Prostate gland (tissue), 2 donors: ENCODE data around the gene TREML4. TPM values are rescaled to one million over a fixed set of nuclear protein-coding genes. Genes with fewer than 3 reads are reported as not detected.

Experiments used
- DNase-seq: peaks from one replicate; pipeline ENCODE4 v3.0.0-alpha.2; 2019; ENCODE audit warnings: low spot score
- H3K27ac ChIP-seq, 2 donors: fragments of 200-600 bp; sonication (generic); 2 replicates each; pipeline ENCODE4 v1.5.1; 2017 to 2019
- H3K27me3 ChIP-seq: fragments of 200-600 bp; sonication (generic); replicated peaks from 2 replicates; pipeline ENCODE4 v1.5.1; 2019; ENCODE audit not compliant: insufficient read depth
- H3K36me3 ChIP-seq, 2 donors: fragments of 200-600 bp; sonication (generic); 1 replicate in 1 of 2; 2 replicates in 1 of 2; pipeline versions ENCODE4 v1.5.1 to v1.8.1; 2017 to 2019
- H3K4me1 ChIP-seq: fragments of 200-600 bp; sonication (generic); replicated peaks from 2 replicates; pipeline ENCODE4 v1.5.1; 2019
- H3K4me3 ChIP-seq, 2 donors: fragments of 200-600 bp; sonication (generic); 2 replicates each; pipeline ENCODE4 v1.5.1; 2017 to 2019
- H3K9me3 ChIP-seq: fragments of 200-600 bp; sonication (generic); 2 replicates; pipeline ENCODE4 v1.5.1; 2017
- POLR2A ChIP-seq: fragments of 450-650 bp; IDR thresholded peaks from one replicate; pipeline ENCODE4 v1.6.1; 2016; ENCODE audit warnings: antibody characterized with exemption, mild to moderate bottlenecking
- POLR2AphosphoS5 ChIP-seq: sonication (generic); formaldehyde crosslinking; IDR thresholded peaks from one replicate; pipeline ENCODE4 v1.6.1; 2017; ENCODE audit warnings: antibody characterized with exemption
- WGBS: methylation state at CpG from one replicate; pipeline ENCODE4 v1.1.5; 2018; 5-methylcytosine and 5-hydroxymethylcytosine counted together
- intact Hi-C: fragments of 100-400 bp; cut with DNase I; formaldehyde crosslinking; loops from one replicate; pipeline ENCODE4 v1.14.2; 2022
- total RNA-seq, 2 donors: library from RNA; depleted of rRNA; stranded (reverse); fragments of >200 nt; gene quantifications; one replicate each; pipeline ENCODE4 v1.1.0, GENCODE V29; 2016
- TF ChIP-seq, protein P1 (sequence below), 4 experiments: fragments of 200-600 bp in 2 of 4; fragments of 450-650 bp in 2 of 4; sonication (generic) in 2 of 4; IDR thresholded peaks; 1 replicate in 3 of 4; 2 replicates in 1 of 4; pipeline ENCODE4 v1.5.1; 2016 to 2019; ENCODE audit warnings: antibody characterized with exemption in 4 of 4, mild to moderate bottlenecking in 2 of 4, moderate library complexity in 2 of 4

Gene TREML4
- total RNA-seq, 2 donors from 2014 or later: not detected

- intact Hi-C loops: no loop called here
- Histone ChIP-seq H3K36me3 (no peaks in the 10 kb centered on the region), H3K27me3 (no peaks in the 10 kb centered on the region), H3K4me3 (no peak overlapping the region), H3K4me1 (no peaks in the 10 kb centered on the region), H3K9me3 (no peaks in the 10 kb centered on the region), H3K27ac (no peak overlapping the region)
- 33% methylated on average over 10 of the region's 10 CpGs for WGBS
- DNase-seq: peak; percentile 24
- TF ChIP-seq POLR2A: no peak
- TF ChIP-seq, protein P1, sequence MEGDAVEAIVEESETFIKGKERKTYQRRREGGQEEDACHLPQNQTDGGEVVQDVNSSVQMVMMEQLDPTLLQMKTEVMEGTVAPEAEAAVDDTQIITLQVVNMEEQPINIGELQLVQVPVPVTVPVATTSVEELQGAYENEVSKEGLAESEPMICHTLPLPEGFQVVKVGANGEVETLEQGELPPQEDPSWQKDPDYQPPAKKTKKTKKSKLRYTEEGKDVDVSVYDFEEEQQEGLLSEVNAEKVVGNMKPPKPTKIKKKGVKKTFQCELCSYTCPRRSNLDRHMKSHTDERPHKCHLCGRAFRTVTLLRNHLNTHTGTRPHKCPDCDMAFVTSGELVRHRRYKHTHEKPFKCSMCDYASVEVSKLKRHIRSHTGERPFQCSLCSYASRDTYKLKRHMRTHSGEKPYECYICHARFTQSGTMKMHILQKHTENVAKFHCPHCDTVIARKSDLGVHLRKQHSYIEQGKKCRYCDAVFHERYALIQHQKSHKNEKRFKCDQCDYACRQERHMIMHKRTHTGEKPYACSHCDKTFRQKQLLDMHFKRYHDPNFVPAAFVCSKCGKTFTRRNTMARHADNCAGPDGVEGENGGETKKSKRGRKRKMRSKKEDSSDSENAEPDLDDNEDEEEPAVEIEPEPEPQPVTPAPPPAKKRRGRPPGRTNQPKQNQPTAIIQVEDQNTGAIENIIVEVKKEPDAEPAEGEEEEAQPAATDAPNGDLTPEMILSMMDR (IDR thresholded peaks at IDR 0.05): peak in 1 of 4 experiments; percentile 31
Observed at GRCh38 chr6:41278699-41279405, 50.7 kb downstream of the TREML4 start.

DNA sequence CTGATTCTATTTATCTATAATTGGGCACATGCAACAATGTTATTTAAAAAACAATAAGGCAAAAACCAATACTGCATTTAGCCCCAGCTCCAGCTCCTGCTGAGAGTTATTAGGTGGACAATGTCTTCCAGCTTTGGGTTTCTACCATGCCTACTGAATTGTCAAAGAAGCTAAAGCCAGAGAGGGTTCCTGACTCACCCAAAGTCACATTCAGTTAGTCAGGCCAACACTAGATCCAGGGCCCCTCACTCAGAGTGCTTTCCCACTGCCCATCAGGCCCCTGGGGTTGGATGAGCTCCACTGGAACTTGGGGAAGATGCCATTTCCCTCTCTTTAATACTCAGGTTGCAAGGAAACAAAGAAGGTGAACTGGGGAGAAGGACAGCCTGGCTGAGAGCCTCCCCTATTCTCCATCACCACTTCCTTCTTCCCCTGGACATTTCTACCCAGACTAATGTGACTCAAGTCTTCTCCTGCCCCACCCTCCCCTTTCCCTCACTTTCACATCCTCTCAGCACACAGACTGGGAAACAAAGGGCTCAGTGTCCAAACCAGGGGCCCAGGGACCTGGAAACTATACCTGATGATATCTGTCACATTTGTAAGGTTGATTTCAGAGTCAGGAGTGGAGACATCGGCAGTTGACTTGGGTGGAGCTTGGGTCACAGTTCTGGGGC is 52.4 kb downstream of the TREML4 start:
- intact Hi-C loops: no loop called here
- TF ChIP-seq, protein P1 (IDR thresholded peaks at IDR 0.05): no peak
- TF ChIP-seq POLR2AphosphoS5 (no peak), POLR2A (no peak)
- no peaks in the 10 kb centered on the region for H3K9me3 ChIP-seq
- H3K36me3 ChIP-seq: no peaks in the 10 kb centered on the region
- no peak overlapping the region for H3K4me3 ChIP-seq
- no peak overlapping the region for H3K27ac ChIP-seq
- WGBS: 52% methylated on average over 1 of the region's 1 CpG
- no peaks in the 10 kb centered on the region for H3K4me1 ChIP-seq
- no peaks in the 10 kb centered on the region for H3K27me3 ChIP-seq
- no peak for DNase-seq

DNA sequence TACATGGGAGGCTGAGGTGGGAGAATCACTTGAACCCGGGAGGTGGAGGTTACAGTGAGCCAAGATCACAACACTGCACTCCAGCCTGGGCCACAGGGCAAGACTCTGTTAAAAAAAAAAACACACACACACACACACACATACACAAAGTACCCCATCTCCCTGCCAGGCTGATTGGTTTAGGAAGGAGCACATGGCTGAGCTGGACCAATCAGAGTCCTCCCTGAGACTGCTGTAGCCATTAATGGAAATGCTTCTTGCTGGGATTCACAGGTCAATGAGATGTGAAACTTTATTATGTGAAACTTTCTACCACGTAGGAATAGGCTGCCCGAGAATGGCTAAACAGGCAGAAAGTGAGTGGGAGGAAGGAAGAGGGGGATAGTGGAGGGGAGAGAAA is 55.5 kb downstream of the TREML4 start:
- H3K9me3 ChIP-seq: no peaks in the 10 kb centered on the region
- H3K27me3 ChIP-seq: no peaks in the 10 kb centered on the region
- intact Hi-C loops: no loop called here
- 73% methylated on average over 3 of the region's 3 CpGs for WGBS
- no peak overlapping the region for H3K4me3 ChIP-seq
- H3K27ac ChIP-seq: no peak overlapping the region
- no peak for DNase-seq
- TF ChIP-seq POLR2A: no peak
- TF ChIP-seq, protein P1 (IDR thresholded peaks at IDR 0.05): no peak
- TF ChIP-seq POLR2AphosphoS5: no peak
- H3K4me1 ChIP-seq: no peaks in the 10 kb centered on the region
- no peaks in the 10 kb centered on the region for H3K36me3 ChIP-seq

- H3K4me1 ChIP-seq: no peaks in the 10 kb centered on the region
- no peaks in the 10 kb centered on the region for H3K36me3 ChIP-seq
- H3K4me3 ChIP-seq: no peak overlapping the region
- H3K27ac ChIP-seq: no peak overlapping the region
- no peak for DNase-seq
- no peaks in the 10 kb centered on the region for H3K27me3 ChIP-seq
- WGBS: 79% methylated on average over 1 of the region's 1 CpG
- intact Hi-C loops: no loop called here
- H3K9me3 ChIP-seq: no peaks in the 10 kb centered on the region
- no peak for TF ChIP-seq POLR2AphosphoS5
- TF ChIP-seq POLR2A: no peak
- TF ChIP-seq, protein P1 (IDR thresholded peaks at IDR 0.05): no peak
Observed at GRCh38 chr6:41284726-41285125, 56.6 kb downstream of the TREML4 start.
